Measurements from ENCODE around the gene SLC6A18.

The SLC6A18 gene

GRCh38 chr5:1242733-1243486, 17.7 kb downstream of the SLC6A18 start:
- Histone ChIP-seq H3K36me3 (ENCODE audit: control insufficient read depth in 5 of 5, insufficient read depth in 5 of 5, low read length in 5 of 5) (no peaks in the 10 kb centered on the region), H3K4me3 (ENCODE audit: low read depth in 1 of 5, low read length in 5 of 5) (no peak overlapping the region), H3K27me3 (ENCODE audit: control insufficient read depth in 5 of 5, insufficient read depth in 4 of 5, low read length in 5 of 5) (peaks cover 16 to 44% (median 37%) of the 10 kb centered on the region in 5 donors), H3K9ac (ENCODE audit: low read length in 5 of 5) (no peak overlapping the region), H3K4me1 (ENCODE audit: control insufficient read depth in 5 of 5, insufficient read depth in 5 of 5, low read length in 5 of 5) (no peaks in the 10 kb centered on the region), H3K27ac (ENCODE audit: low read depth, low read length) (no peak overlapping the region), H3K9me3 (ENCODE audit: control insufficient read depth in 5 of 5, low read length in 5 of 5) (no peaks in the 10 kb centered on the region)

GRCh38 chr5:1243487-1244130, 18.4 kb downstream of the SLC6A18 start:
- no peaks in the 10 kb centered on the region for H3K9me3 ChIP-seq (ENCODE audit: control insufficient read depth in 5 of 5, low read length in 5 of 5)
- H3K9ac ChIP-seq (ENCODE audit: low read length in 5 of 5): no peak overlapping the region
- H3K4me3 ChIP-seq (ENCODE audit: low read depth in 1 of 5, low read length in 5 of 5): no peak overlapping the region
- H3K27me3 ChIP-seq (ENCODE audit: control insufficient read depth in 5 of 5, insufficient read depth in 4 of 5, low read length in 5 of 5): peaks cover 23 to 49% (median 44%) of the 10 kb centered on the region in 5 donors
- no peaks in the 10 kb centered on the region for H3K4me1 ChIP-seq (ENCODE audit: control insufficient read depth in 5 of 5, insufficient read depth in 5 of 5, low read length in 5 of 5)
- H3K36me3 ChIP-seq (ENCODE audit: control insufficient read depth in 5 of 5, insufficient read depth in 5 of 5, low read length in 5 of 5): no peaks in the 10 kb centered on the region
- H3K27ac ChIP-seq (ENCODE audit: low read depth, low read length): no peak overlapping the region

- Histone ChIP-seq H3K27me3 (ENCODE audit: control insufficient read depth in 5 of 5, insufficient read depth in 4 of 5, low read length in 5 of 5) (peaks cover 26 to 52% (median 46%) of the 10 kb centered on the region in 5 donors), H3K36me3 (ENCODE audit: control insufficient read depth in 5 of 5, insufficient read depth in 5 of 5, low read length in 5 of 5) (no peaks in the 10 kb centered on the region), H3K4me1 (ENCODE audit: control insufficient read depth in 5 of 5, insufficient read depth in 5 of 5, low read length in 5 of 5) (no peaks in the 10 kb centered on the region), H3K9ac (ENCODE audit: low read length in 5 of 5) (no peak overlapping the region), H3K9me3 (ENCODE audit: control insufficient read depth in 5 of 5, low read length in 5 of 5) (no peaks in the 10 kb centered on the region), H3K27ac (ENCODE audit: low read depth, low read length) (no peak overlapping the region), H3K4me3 (ENCODE audit: low read depth in 1 of 5, low read length in 5 of 5) (no peak overlapping the region)
Observed at GRCh38 chr5:1244255-1244654, 19.1 kb downstream of the SLC6A18 start.

- H3K4me1 ChIP-seq (ENCODE audit: control insufficient read depth in 5 of 5, insufficient read depth in 5 of 5, low read length in 5 of 5): no peaks in the 10 kb centered on the region
- peaks cover 26 to 52% (median 46%) of the 10 kb centered on the region in 5 donors for H3K27me3 ChIP-seq (ENCODE audit: control insufficient read depth in 5 of 5, insufficient read depth in 4 of 5, low read length in 5 of 5)
- no peaks in the 10 kb centered on the region for H3K36me3 ChIP-seq (ENCODE audit: control insufficient read depth in 5 of 5, insufficient read depth in 5 of 5, low read length in 5 of 5)
- no peak overlapping the region for H3K27ac ChIP-seq (ENCODE audit: low read depth, low read length)
- H3K9me3 ChIP-seq (ENCODE audit: control insufficient read depth in 5 of 5, low read length in 5 of 5): no peaks in the 10 kb centered on the region
- H3K9ac ChIP-seq (ENCODE audit: low read length in 5 of 5): no peak overlapping the region
- H3K4me3 ChIP-seq (ENCODE audit: low read depth in 1 of 5, low read length in 5 of 5): no peak overlapping the region
Observed at GRCh38 chr5:1244976-1245375, 19.8 kb downstream of the SLC6A18 start.

- Histone ChIP-seq H3K9ac (ENCODE audit: low read length in 5 of 5) (no peak overlapping the region), H3K9me3 (ENCODE audit: control insufficient read depth in 5 of 5, low read length in 5 of 5) (no peaks in the 10 kb centered on the region), H3K4me3 (ENCODE audit: low read depth in 1 of 5, low read length in 5 of 5) (no peak overlapping the region), H3K4me1 (ENCODE audit: control insufficient read depth in 5 of 5, insufficient read depth in 5 of 5, low read length in 5 of 5) (no peaks in the 10 kb centered on the region), H3K27me3 (ENCODE audit: control insufficient read depth in 5 of 5, insufficient read depth in 4 of 5, low read length in 5 of 5) (peaks cover 26 to 55% (median 46%) of the 10 kb centered on the region in 5 donors), H3K27ac (ENCODE audit: low read depth, low read length) (no peak overlapping the region), H3K36me3 (ENCODE audit: control insufficient read depth in 5 of 5, insufficient read depth in 5 of 5, low read length in 5 of 5) (no peaks in the 10 kb centered on the region)
Observed at GRCh38 chr5:1245905-1246576, 20.9 kb downstream of the SLC6A18 start.

- peaks cover 26 to 55% (median 43%) of the 10 kb centered on the region in 5 donors for H3K27me3 ChIP-seq (ENCODE audit: control insufficient read depth in 5 of 5, insufficient read depth in 4 of 5, low read length in 5 of 5)
- no peak overlapping the region for H3K27ac ChIP-seq (ENCODE audit: low read depth, low read length)
- no peaks in the 10 kb centered on the region for H3K36me3 ChIP-seq (ENCODE audit: control insufficient read depth in 5 of 5, insufficient read depth in 5 of 5, low read length in 5 of 5)
- H3K9me3 ChIP-seq (ENCODE audit: control insufficient read depth in 5 of 5, low read length in 5 of 5): no peaks in the 10 kb centered on the region
- H3K4me1 ChIP-seq (ENCODE audit: control insufficient read depth in 5 of 5, insufficient read depth in 5 of 5, low read length in 5 of 5): no peaks in the 10 kb centered on the region
- H3K4me3 ChIP-seq (ENCODE audit: low read depth in 1 of 5, low read length in 5 of 5): no peak overlapping the region
- no peak overlapping the region for H3K9ac ChIP-seq (ENCODE audit: low read length in 5 of 5)
Observed at GRCh38 chr5:1246711-1247431, 21.7 kb downstream of the SLC6A18 start.

GRCh38 chr5:1247811-1248210, 22.6 kb downstream of the SLC6A18 start:
- Histone ChIP-seq H3K9me3 (ENCODE audit: control insufficient read depth in 5 of 5, low read length in 5 of 5) (no peaks in the 10 kb centered on the region), H3K36me3 (ENCODE audit: control insufficient read depth in 5 of 5, insufficient read depth in 5 of 5, low read length in 5 of 5) (no peaks in the 10 kb centered on the region), H3K4me1 (ENCODE audit: control insufficient read depth in 5 of 5, insufficient read depth in 5 of 5, low read length in 5 of 5) (no peaks in the 10 kb centered on the region), H3K9ac (ENCODE audit: low read length in 5 of 5) (no peak overlapping the region), H3K27me3 (ENCODE audit: control insufficient read depth in 5 of 5, insufficient read depth in 4 of 5, low read length in 5 of 5) (peaks cover 26 to 55% (median 45%) of the 10 kb centered on the region in 5 donors), H3K4me3 (ENCODE audit: low read depth in 1 of 5, low read length in 5 of 5) (no peak overlapping the region), H3K27ac (ENCODE audit: low read depth, low read length) (no peak overlapping the region)

GRCh38 chr5:1249366-1250280, 24.4 kb downstream of the SLC6A18 start:
- Histone ChIP-seq H3K9ac (ENCODE audit: low read length in 5 of 5) (no peak overlapping the region), H3K4me3 (ENCODE audit: low read depth in 1 of 5, low read length in 5 of 5) (no peak overlapping the region), H3K36me3 (ENCODE audit: control insufficient read depth in 5 of 5, insufficient read depth in 5 of 5, low read length in 5 of 5) (no peaks in the 10 kb centered on the region), H3K27me3 (ENCODE audit: control insufficient read depth in 5 of 5, insufficient read depth in 4 of 5, low read length in 5 of 5) (peaks cover 26 to 43% (median 33%) of the 10 kb centered on the region in 5 donors), H3K9me3 (ENCODE audit: control insufficient read depth in 5 of 5, low read length in 5 of 5) (no peaks in the 10 kb centered on the region), H3K27ac (ENCODE audit: low read depth, low read length) (no peak overlapping the region), H3K4me1 (ENCODE audit: control insufficient read depth in 5 of 5, insufficient read depth in 5 of 5, low read length in 5 of 5) (no peaks in the 10 kb centered on the region)
